GM21737 (cell line): Measurements from ENCODE around the gene DOP1B.

ENCODE experiments used
- ATAC-seq: cut with Tn5 transposase; IDR thresholded peaks from one replicate; pipeline ENCODE4 v1.9.1; 2021; ENCODE audit warnings: mild to moderate bottlenecking, moderate library complexity; ENCODE audit not compliant: unreplicated experiment

DOP1B gene

GRCh38 chr21:36200081-36200561 is 43.5 kb downstream of the DOP1B start:
- ATAC-seq: no peak

DNA sequence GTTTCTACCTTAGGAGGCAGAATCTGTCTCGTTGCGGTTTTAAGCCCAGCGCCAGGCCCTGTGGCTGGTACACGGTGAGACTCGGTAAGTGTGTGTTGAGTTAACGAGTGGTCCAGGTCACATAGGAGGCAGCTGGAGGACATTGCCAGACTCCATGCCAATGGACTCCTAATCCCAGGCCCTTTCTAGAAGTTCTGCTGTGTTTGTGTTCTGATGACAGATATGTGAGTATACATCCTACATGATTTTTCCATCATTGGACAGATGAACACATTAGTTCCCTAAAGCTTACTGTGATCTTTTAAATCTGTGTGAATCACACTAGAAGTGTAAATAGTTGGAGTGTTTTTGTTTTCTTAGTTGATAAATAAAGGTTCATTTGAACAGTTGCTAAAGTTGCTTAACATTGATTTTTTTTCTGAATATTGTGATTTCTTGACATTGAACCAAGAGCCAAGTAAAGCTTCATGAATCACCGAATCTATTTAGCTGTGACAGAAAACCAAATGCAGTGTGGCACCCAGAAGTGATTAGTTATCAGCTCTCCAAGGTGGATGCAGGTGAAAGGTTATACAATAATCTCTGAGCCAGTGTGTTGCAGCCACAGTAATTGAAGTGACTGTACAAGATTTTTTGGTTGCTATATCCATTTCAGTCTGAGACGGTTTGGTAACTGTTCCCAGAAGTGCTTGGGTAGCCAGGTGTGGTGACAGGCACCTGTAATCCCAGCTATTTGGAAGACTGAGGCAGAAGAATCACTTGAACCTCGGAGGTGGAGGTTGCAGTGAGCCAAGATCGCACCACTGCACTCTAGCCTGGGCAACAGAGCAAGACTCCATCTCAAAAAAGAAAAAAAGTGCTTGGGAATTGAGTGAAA is 46.3 kb downstream of the DOP1B start:
- ATAC-seq: no peak

- ATAC-seq: no peak
These were observed 46.9 kb downstream of the DOP1B start for GRCh38 chr21:36203603-36203889.

GRCh38 chr21:36204980-36205379 is 48.4 kb downstream of the DOP1B start:
- no peak for ATAC-seq

- no peak for ATAC-seq
These were observed 49.3 kb downstream of the DOP1B start for GRCh38 chr21:36205962-36206361.
